ENCODE data around the gene GOLGA6A.
A peak's percentile ranks its signal among the peaks of the same experiment; 100 is the strongest.
"Not testable (repeated sequence)": the region's sequence is repeated elsewhere in the genome, so short reads cannot be mapped to it uniquely, and the experiment has no call there.

GOLGA6A gene

DNA sequence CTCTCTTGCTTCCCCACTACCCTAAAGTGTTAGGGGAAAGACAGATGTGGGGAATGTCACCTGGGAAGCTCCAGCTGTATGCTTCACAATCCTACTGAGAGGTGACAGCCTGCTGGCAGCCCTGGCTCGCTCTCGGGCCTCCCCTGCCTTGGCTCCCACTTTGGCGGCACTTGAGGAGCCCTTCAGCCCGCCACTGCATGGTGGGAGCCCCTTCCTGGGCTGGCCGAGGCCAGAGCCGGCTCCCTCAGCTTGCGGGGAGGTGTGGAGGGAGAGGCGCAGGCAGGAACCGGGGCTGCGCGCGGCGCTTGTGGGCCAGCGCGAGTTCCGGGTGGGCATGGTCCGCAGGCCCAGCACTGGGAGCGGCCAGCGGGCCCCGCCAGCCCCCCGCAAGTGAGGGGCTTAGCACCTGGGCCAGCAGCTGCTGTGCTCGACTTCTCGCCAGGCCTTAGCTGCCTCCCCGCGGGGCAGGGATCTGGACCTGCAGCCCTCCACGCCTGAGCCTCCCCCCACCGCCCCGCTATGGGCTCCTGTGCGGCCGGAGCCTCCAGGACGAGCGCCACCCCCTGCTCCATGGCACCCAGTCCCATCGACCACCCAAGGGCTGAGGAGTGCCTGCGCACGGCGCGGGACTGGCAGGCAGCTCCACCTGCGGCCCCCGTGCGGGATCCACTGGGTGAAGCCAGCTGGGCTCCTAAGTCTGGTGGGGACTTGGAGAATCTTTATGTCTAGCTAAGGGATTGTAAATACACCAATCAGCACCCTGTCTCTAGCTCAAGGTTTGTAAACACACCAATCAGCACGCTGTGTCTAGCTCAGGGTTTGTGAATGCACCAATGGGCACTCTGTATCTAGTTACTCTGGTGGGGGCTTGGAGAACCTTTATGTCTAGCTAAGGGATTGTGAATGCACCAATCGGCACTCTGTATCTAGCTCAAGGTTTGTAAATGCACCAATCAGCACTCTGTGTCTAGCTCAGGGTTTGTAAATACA lies 29.8 kb downstream of the GOLGA6A start:
- DNase-seq, result not testable (repeated sequence)

- no peak for DNase-seq
Measured at GRCh38 chr15:74050556-74051234, 31.7 kb downstream of the GOLGA6A start.

GRCh38 chr15:74050127-74050526 lies 32.2 kb downstream of the GOLGA6A start:
- no peak for DNase-seq

DNA sequence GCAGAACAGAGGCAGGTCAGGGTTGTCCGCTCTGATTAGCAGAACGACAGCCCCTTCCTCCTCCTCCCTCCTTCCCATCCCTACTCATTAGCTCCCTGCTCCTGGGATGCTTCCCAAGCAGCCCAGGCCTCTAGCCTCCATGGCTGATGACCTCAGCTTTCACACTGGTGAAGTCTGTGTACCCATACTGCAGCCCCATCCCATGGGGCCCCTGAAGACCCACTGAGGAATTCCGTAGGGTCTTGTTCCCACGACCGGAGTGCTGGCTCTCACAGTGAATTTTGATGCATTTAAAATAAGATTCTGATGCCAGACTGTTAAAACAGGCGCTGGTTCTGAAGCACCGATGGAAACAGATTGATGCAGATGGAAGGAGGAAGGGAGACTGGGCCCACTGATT lies 36.1 kb downstream of the GOLGA6A start:
- no peak for DNase-seq

GRCh38 chr15:74045636-74046274 lies 36.6 kb downstream of the GOLGA6A start:
- DNase-seq, result no peak

GRCh38 chr15:74045184-74045583 lies 37.2 kb downstream of the GOLGA6A start:
- DNase-seq, result no peak

GRCh38 chr15:74044267-74045110 lies 37.9 kb downstream of the GOLGA6A start:
- DNase-seq, result no peak

GRCh38 chr15:74043425-74044266 lies 38.7 kb downstream of the GOLGA6A start:
- DNase-seq, result no peak

- no peak for DNase-seq
Measured at GRCh38 chr15:74042603-74043424, 39.5 kb downstream of the GOLGA6A start.

DNA sequence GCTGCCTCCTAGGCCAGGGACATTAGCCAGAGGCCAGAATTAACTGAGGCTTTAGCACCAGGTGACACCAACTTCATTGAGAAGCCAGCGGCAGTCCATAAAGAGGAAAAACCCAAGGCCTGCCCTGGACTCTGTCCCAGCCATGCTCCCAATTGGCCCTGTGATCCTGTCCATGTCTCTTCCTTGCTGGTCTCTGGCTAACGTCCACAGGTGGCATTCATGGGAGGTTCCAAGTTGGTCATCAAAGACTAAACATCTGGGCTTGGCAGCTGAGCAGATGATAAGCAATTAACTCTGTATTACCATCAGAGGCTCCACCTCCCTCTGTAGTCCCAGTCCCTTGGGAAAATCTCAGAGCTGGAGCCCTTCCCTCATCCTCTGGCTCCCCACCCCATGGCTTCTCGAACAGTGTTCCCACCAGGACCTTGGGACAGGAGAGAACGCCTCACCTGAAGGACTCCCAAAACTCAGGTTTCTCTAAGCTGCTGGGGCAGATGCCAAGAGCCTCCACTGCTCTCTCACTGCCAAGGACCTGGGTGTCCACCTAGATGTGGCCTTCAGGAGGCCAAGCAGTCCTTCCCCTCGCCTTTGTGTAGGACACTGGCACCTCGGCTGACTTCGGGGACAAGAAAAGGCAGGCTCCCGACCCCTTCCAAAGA lies 40.4 kb downstream of the GOLGA6A start:
- DNase-seq, result no peak

- DNase-seq, result no peak
Measured at GRCh38 chr15:74041311-74041756, 41.0 kb downstream of the GOLGA6A start.

DNA sequence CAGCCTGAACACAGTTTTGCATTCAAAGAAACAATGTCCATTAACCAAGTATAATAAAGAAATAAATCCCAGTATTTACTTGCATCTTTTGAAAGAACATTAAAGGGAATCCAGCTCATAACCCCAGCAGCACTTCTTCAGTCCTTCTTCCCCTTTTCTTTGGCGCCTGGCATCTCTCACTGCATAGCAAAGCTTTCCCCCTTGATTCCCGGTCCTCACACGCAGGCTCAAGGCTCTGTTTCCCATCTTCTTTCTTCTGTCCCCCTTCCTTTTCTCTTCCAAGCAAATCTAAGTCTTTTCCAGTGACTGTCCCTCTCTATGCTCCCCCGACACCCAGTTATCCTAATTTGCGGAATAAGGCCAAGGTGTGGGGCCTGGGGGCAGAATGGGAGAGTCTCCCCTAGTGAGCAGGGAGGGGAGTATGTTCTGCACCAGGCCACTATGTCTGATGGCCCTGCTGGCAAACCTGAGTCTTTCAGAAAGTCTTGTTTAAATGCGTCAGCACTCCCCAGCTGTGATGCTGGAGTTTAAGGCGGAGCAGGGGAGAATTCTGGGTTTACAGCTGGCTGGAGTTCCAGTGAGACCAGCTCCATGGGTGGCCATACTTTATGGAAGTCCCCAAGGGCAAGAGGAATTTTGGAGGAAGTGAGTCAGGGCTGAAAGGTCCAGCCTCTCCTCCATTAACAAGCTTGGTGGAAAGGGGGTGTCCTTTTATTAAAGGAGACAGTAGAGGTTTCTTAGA lies 42.1 kb downstream of the GOLGA6A start:
- peak; percentile 12 for DNase-seq

DNA sequence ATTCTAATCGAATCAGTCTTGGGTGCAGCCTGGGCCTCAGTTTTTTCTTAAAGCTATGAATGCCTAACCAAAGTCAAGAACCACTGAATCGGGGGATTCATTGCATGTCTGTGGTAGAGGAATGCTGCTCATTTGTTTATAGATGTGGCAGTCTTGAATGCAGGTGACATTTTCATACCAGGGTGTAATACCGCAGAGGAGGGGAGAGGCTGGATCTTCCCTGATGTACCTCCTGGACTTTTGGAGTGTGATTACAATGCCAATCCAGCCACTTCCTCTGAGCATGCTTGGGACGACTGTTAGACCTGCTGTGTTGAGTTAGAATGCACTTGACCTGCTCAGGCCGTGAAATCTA lies 42.7 kb downstream of the GOLGA6A start:
- DNase-seq, result no peak

- DNase-seq, result no peak
Measured at GRCh38 chr15:74038707-74039655, 43.4 kb downstream of the GOLGA6A start.

DNA sequence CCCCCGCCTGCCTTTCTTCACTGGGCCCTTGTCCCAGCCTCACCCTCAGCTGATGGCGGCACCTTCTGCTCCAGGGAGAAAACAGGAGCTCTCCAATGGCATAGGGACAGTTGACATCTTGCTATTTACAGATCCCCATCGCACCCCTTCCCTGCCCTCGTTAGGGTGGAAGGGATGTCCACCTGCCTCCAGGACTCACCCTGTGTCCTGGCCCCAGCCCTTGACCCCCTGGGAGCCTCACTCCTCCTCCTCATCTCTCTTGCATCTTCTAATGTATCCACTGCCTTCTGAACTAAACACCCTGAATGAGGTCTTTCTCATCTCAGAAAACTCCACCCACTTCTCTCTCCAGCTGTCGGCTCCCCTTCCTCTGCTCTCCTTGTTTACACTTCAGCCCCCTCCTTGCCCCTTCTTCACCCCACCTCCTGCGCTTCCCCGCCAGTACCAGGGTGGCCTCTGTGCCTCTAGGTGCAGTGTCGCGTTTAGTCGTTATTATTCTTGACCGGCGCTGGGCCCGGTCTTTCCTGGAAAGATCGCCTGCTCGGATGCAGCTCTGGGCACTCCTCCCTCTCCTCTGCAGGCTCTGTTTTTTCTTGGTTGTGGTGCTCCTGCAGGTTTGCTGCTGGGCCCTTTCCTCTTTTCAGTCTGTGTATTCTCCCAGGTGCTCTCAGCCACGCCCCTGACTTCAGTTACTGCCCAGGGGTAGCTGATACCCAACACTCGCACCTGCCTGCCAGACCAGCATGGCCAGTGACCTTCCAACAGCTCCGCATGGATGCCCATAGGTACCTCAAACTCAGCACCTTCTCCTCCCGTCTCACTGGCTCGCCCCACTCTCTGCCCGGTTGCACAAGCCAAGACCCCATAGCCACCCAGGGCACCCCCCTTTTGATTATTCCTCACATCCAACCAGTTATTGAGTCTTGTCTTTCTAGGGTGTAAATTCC lies 44.9 kb downstream of the GOLGA6A start:
- DNase-seq, result no peak

DNA sequence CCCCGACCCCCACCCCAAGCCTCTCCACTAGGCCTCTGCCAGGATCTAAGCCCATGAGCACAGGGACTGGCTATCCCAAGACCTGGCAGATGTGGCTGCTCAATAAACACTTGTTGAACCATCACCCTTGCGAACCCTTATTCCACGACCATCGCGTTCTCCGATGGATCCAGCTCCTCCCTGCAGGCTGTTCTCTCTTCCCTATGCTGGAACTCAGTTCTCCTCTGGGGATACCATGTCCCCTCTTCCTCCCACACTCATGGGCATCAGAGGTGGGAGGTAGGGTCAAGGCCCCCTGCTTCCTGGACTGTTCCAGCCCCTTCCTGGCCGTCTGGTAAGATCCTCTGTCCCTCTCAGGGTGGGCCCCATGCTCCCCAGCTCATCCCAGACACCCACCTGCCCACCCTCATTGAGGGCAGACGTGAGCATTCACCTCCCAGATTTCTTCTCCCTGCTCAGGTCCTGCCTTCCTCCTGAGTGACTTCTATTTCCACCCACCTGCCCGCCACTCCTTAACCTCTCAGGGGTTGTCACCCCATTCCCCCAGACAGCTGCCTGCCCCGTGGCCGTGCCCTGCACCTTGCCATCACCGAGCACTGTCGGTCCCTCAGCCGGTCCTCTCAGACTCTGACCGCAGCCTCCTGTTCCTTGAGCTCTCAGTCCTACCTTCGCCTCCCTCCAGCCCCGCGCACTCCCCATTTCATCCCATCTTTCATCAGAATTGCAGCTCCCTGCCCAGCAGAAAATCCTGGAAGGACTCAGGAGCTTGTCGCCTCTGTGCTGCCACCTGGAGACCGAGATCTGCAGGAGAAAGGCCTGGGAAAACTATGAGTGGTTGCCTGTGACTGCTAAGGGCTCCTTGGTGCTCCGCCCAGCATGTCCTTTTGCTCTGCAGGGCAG lies 45.8 kb downstream of the GOLGA6A start:
- DNase-seq, result no peak
